ENCODE measurements around the gene HMCN2.

HMCN2 gene

GRCh38 chr9:130406278-130406895, 140.8 kb downstream of the HMCN2 start:
- no peak overlapping the region for H2AFZ ChIP-seq (ENCODE audit: low read length, unreplicated experiment)
- H3K4me3 ChIP-seq (ENCODE audit: low read depth, low read length), result no peak overlapping the region

GRCh38 chr9:130407916-130408663, 142.5 kb downstream of the HMCN2 start:
- H2AFZ ChIP-seq (ENCODE audit: low read length, unreplicated experiment), result no peak overlapping the region
- no peaks in the 10 kb centered on the region for H3K4me1 ChIP-seq (ENCODE audit: control insufficient read depth, insufficient read depth, low read length, unreplicated experiment)
- H3K36me3 ChIP-seq (ENCODE audit: insufficient read depth, low read length), result no peaks in the 10 kb centered on the region
- no peak overlapping the region for H3K4me3 ChIP-seq (ENCODE audit: low read depth, low read length)
- no peak overlapping the region for H3K27ac ChIP-seq (ENCODE audit: low read depth, low read length)
- no peaks in the 10 kb centered on the region for H3K27me3 ChIP-seq (ENCODE audit: insufficient read depth, low read length)
- no peaks in the 10 kb centered on the region for H3K79me2 ChIP-seq (ENCODE audit: control insufficient read depth, insufficient read depth, low read length, unreplicated experiment)

More at GRCh38 chr9:130406278-130406895, 140.8 kb downstream of the HMCN2 start:
- Histone ChIP-seq H3K27ac (ENCODE audit: low read depth, low read length) (no peak overlapping the region), H3K36me3 (ENCODE audit: insufficient read depth, low read length) (no peaks in the 10 kb centered on the region), H3K4me1 (ENCODE audit: control insufficient read depth, insufficient read depth, low read length, unreplicated experiment) (no peaks in the 10 kb centered on the region), H3K79me2 (ENCODE audit: control insufficient read depth, insufficient read depth, low read length, unreplicated experiment) (no peaks in the 10 kb centered on the region), H3K27me3 (ENCODE audit: insufficient read depth, low read length) (no peaks in the 10 kb centered on the region)

GRCh38 chr9:130408669-130409068, 143.1 kb downstream of the HMCN2 start:
- Histone ChIP-seq H3K79me2 (ENCODE audit: control insufficient read depth, insufficient read depth, low read length, unreplicated experiment) (no peaks in the 10 kb centered on the region), H3K27ac (ENCODE audit: low read depth, low read length) (no peak overlapping the region), H3K4me3 (ENCODE audit: low read depth, low read length) (no peak overlapping the region), H3K27me3 (ENCODE audit: insufficient read depth, low read length) (no peaks in the 10 kb centered on the region), H3K4me1 (ENCODE audit: control insufficient read depth, insufficient read depth, low read length, unreplicated experiment) (no peaks in the 10 kb centered on the region), H2AFZ (ENCODE audit: low read length, unreplicated experiment) (no peak overlapping the region), H3K36me3 (ENCODE audit: insufficient read depth, low read length) (no peaks in the 10 kb centered on the region)

GRCh38 chr9:130409246-130409645, 143.7 kb downstream of the HMCN2 start:
- H3K4me1 ChIP-seq (ENCODE audit: control insufficient read depth, insufficient read depth, low read length, unreplicated experiment), result no peaks in the 10 kb centered on the region
- H3K36me3 ChIP-seq (ENCODE audit: insufficient read depth, low read length), result no peaks in the 10 kb centered on the region
- no peak overlapping the region for H3K4me3 ChIP-seq (ENCODE audit: low read depth, low read length)
- no peaks in the 10 kb centered on the region; the same call in 1 of the 2 replicates for H3K27me3 ChIP-seq (ENCODE audit: insufficient read depth, low read length)
- H3K27ac ChIP-seq (ENCODE audit: low read depth, low read length), result no peak overlapping the region
- no peak overlapping the region for H2AFZ ChIP-seq (ENCODE audit: low read length, unreplicated experiment)
- H3K79me2 ChIP-seq (ENCODE audit: control insufficient read depth, insufficient read depth, low read length, unreplicated experiment), result no peaks in the 10 kb centered on the region

- H3K36me3 ChIP-seq (ENCODE audit: insufficient read depth, low read length), result no peaks in the 10 kb centered on the region
- H3K79me2 ChIP-seq (ENCODE audit: control insufficient read depth, insufficient read depth, low read length, unreplicated experiment), result no peaks in the 10 kb centered on the region
- H2AFZ ChIP-seq (ENCODE audit: low read length, unreplicated experiment), result no peak overlapping the region
- no peak overlapping the region for H3K27ac ChIP-seq (ENCODE audit: low read depth, low read length)
- no peaks in the 10 kb centered on the region for H3K4me1 ChIP-seq (ENCODE audit: control insufficient read depth, insufficient read depth, low read length, unreplicated experiment)
- H3K4me3 ChIP-seq (ENCODE audit: low read depth, low read length), result no peak overlapping the region
- H3K27me3 ChIP-seq (ENCODE audit: insufficient read depth, low read length), result no peaks in the 10 kb centered on the region; the same call in 1 of the 2 replicates
These were observed 144.9 kb downstream of the HMCN2 start for GRCh38 chr9:130410443-130410842.

GRCh38 chr9:130411566-130411915, 146.0 kb downstream of the HMCN2 start:
- Histone ChIP-seq H3K79me2 (ENCODE audit: control insufficient read depth, insufficient read depth, low read length, unreplicated experiment) (no peaks in the 10 kb centered on the region), H3K27me3 (ENCODE audit: insufficient read depth, low read length) (no peaks in the 10 kb centered on the region; the same call in 1 of the 2 replicates), H3K27ac (ENCODE audit: low read depth, low read length) (no peak overlapping the region), H2AFZ (ENCODE audit: low read length, unreplicated experiment) (no peak overlapping the region), H3K4me1 (ENCODE audit: control insufficient read depth, insufficient read depth, low read length, unreplicated experiment) (no peaks in the 10 kb centered on the region), H3K36me3 (ENCODE audit: insufficient read depth, low read length) (no peaks in the 10 kb centered on the region), H3K4me3 (ENCODE audit: low read depth, low read length) (no peak overlapping the region)

GRCh38 chr9:130414081-130414731, 148.6 kb downstream of the HMCN2 start:
- no peaks in the 10 kb centered on the region for H3K4me1 ChIP-seq (ENCODE audit: control insufficient read depth, insufficient read depth, low read length, unreplicated experiment)
- H3K4me3 ChIP-seq (ENCODE audit: low read depth, low read length), result no peak overlapping the region
- no peaks in the 10 kb centered on the region for H3K79me2 ChIP-seq (ENCODE audit: control insufficient read depth, insufficient read depth, low read length, unreplicated experiment)
- H3K36me3 ChIP-seq (ENCODE audit: insufficient read depth, low read length), result no peaks in the 10 kb centered on the region
- no peaks in the 10 kb centered on the region; the same call in 1 of the 2 replicates for H3K27me3 ChIP-seq (ENCODE audit: insufficient read depth, low read length)
- no peak overlapping the region for H2AFZ ChIP-seq (ENCODE audit: low read length, unreplicated experiment)
- no peak overlapping the region for H3K27ac ChIP-seq (ENCODE audit: low read depth, low read length)

GRCh38 chr9:130414910-130415746, 149.6 kb downstream of the HMCN2 start:
- no peaks in the 10 kb centered on the region for H3K4me1 ChIP-seq (ENCODE audit: control insufficient read depth, insufficient read depth, low read length, unreplicated experiment)
- H3K4me3 ChIP-seq (ENCODE audit: low read depth, low read length), result no peak overlapping the region
- H2AFZ ChIP-seq (ENCODE audit: low read length, unreplicated experiment), result no peak overlapping the region
- no peaks in the 10 kb centered on the region for H3K79me2 ChIP-seq (ENCODE audit: control insufficient read depth, insufficient read depth, low read length, unreplicated experiment)
- no peaks in the 10 kb centered on the region for H3K36me3 ChIP-seq (ENCODE audit: insufficient read depth, low read length)
- H3K27ac ChIP-seq (ENCODE audit: low read depth, low read length), result no peak overlapping the region
- no peaks in the 10 kb centered on the region; the same call in 1 of the 2 replicates for H3K27me3 ChIP-seq (ENCODE audit: insufficient read depth, low read length)

GRCh38 chr9:130417602-130418001, 152.0 kb downstream of the HMCN2 start:
- no peak overlapping the region for H2AFZ ChIP-seq (ENCODE audit: low read length, unreplicated experiment)
- H3K4me3 ChIP-seq (ENCODE audit: low read depth, low read length), result no peak overlapping the region
- no peaks in the 10 kb centered on the region; the same call in 1 of the 2 replicates for H3K27me3 ChIP-seq (ENCODE audit: insufficient read depth, low read length)
- H3K27ac ChIP-seq (ENCODE audit: low read depth, low read length), result no peak overlapping the region
- no peaks in the 10 kb centered on the region for H3K79me2 ChIP-seq (ENCODE audit: control insufficient read depth, insufficient read depth, low read length, unreplicated experiment)
- H3K4me1 ChIP-seq (ENCODE audit: control insufficient read depth, insufficient read depth, low read length, unreplicated experiment), result no peaks in the 10 kb centered on the region
- H3K36me3 ChIP-seq (ENCODE audit: insufficient read depth, low read length), result no peaks in the 10 kb centered on the region

GRCh38 chr9:130418776-130419175, 153.2 kb downstream of the HMCN2 start:
- Histone ChIP-seq H3K36me3 (ENCODE audit: insufficient read depth, low read length) (no peaks in the 10 kb centered on the region), H3K79me2 (ENCODE audit: control insufficient read depth, insufficient read depth, low read length, unreplicated experiment) (no peaks in the 10 kb centered on the region), H3K4me1 (ENCODE audit: control insufficient read depth, insufficient read depth, low read length, unreplicated experiment) (no peaks in the 10 kb centered on the region), H2AFZ (ENCODE audit: low read length, unreplicated experiment) (no peak overlapping the region), H3K4me3 (ENCODE audit: low read depth, low read length) (no peak overlapping the region), H3K27me3 (ENCODE audit: insufficient read depth, low read length) (no peaks in the 10 kb centered on the region; the same call in 1 of the 2 replicates), H3K27ac (ENCODE audit: low read depth, low read length) (no peak overlapping the region)
